ENCODE data around the gene RIPOR3.

The RIPOR3 gene

GRCh38 chr20:50726955-50727791 lies 35.8 kb upstream of the RIPOR3 start:
- H2AFZ ChIP-seq (ENCODE audit: low read length), result no peak overlapping the region
- peaks cover 9% of the 10 kb centered on the region for H3K4me1 ChIP-seq (ENCODE audit: insufficient read depth, low read length, severe bottlenecking)
- H3K4me2 ChIP-seq (ENCODE audit: low read length), result no peak overlapping the region
- no peaks in the 10 kb centered on the region for H3K27me3 ChIP-seq (ENCODE audit: insufficient read depth, low read length)
- H3K27ac ChIP-seq (ENCODE audit: low read depth, low read length, poor library complexity, severe bottlenecking), result no peak overlapping the region
- TF ChIP-seq, protein P1, sequence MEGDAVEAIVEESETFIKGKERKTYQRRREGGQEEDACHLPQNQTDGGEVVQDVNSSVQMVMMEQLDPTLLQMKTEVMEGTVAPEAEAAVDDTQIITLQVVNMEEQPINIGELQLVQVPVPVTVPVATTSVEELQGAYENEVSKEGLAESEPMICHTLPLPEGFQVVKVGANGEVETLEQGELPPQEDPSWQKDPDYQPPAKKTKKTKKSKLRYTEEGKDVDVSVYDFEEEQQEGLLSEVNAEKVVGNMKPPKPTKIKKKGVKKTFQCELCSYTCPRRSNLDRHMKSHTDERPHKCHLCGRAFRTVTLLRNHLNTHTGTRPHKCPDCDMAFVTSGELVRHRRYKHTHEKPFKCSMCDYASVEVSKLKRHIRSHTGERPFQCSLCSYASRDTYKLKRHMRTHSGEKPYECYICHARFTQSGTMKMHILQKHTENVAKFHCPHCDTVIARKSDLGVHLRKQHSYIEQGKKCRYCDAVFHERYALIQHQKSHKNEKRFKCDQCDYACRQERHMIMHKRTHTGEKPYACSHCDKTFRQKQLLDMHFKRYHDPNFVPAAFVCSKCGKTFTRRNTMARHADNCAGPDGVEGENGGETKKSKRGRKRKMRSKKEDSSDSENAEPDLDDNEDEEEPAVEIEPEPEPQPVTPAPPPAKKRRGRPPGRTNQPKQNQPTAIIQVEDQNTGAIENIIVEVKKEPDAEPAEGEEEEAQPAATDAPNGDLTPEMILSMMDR (IDR thresholded peaks at IDR 0.05; ENCODE audit: low read length), result no peak
- TF ChIP-seq EZH2 (IDR thresholded peaks at IDR 0.05; ENCODE audit: borderline replicate concordance, low read length), result no peak
- no peaks in the 10 kb centered on the region for H4K20me1 ChIP-seq (ENCODE audit: insufficient read depth, low read length)
- peaks cover 4% of the 10 kb centered on the region; the same call in 1 of the 2 replicates for H3K79me2 ChIP-seq (ENCODE audit: insufficient read depth, low read length)
- H3K9me3 ChIP-seq (ENCODE audit: low read length), result no peaks in the 10 kb centered on the region
- no peaks in the 10 kb centered on the region for H3K9me2 ChIP-seq (ENCODE audit: low read depth, low read length)
- H3K4me3 ChIP-seq (ENCODE audit: low read depth, low read length, poor library complexity, severe bottlenecking), result no peak overlapping the region
- no peaks in the 10 kb centered on the region for H3F3A ChIP-seq (ENCODE audit: insufficient read depth, low read length)
- no peak overlapping the region for H3K9ac ChIP-seq (ENCODE audit: low read length)
- H3K36me3 ChIP-seq (ENCODE audit: insufficient read depth, low read length), result no peaks in the 10 kb centered on the region

DNA sequence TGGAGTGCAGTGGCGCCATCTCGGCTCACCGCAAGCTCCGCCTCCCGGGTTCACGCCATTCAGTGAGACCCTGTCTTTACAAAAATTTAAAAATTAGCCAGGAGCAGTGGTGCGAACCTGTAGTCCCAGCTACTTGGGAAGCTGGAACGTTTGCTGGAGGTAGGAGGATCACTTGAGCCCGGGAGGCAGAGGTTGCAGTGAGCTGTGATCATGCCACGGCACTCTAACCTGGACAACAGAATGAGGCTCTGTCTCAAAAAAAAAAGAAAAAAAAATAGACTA lies 34.3 kb upstream of the RIPOR3 start:
- Histone ChIP-seq H4K20me1 (ENCODE audit: insufficient read depth, low read length) (no peaks in the 10 kb centered on the region), H3K9me2 (ENCODE audit: low read depth, low read length) (no peaks in the 10 kb centered on the region), H3K9ac (ENCODE audit: low read length) (no peak overlapping the region), H3K79me2 (ENCODE audit: insufficient read depth, low read length) (no peaks in the 10 kb centered on the region), H3K27me3 (ENCODE audit: insufficient read depth, low read length) (no peaks in the 10 kb centered on the region), H3K27ac (ENCODE audit: low read depth, low read length, poor library complexity, severe bottlenecking) (no peak overlapping the region), H3K4me2 (ENCODE audit: low read length) (no peak overlapping the region), H3K9me3 (ENCODE audit: low read length) (no peaks in the 10 kb centered on the region), H3K4me3 (ENCODE audit: low read depth, low read length, poor library complexity, severe bottlenecking) (no peak overlapping the region), H3K4me1 (ENCODE audit: insufficient read depth, low read length, severe bottlenecking) (peaks cover 8% of the 10 kb centered on the region), H3F3A (ENCODE audit: insufficient read depth, low read length) (no peaks in the 10 kb centered on the region), H3K36me3 (ENCODE audit: insufficient read depth, low read length) (no peaks in the 10 kb centered on the region), H2AFZ (ENCODE audit: low read length) (no peak overlapping the region)
- no peak for TF ChIP-seq EZH2 (IDR thresholded peaks at IDR 0.05; ENCODE audit: borderline replicate concordance, low read length)
- TF ChIP-seq, protein P1 (IDR thresholded peaks at IDR 0.05; ENCODE audit: low read length), result no peak

GRCh38 chr20:50724851-50725723 lies 33.7 kb upstream of the RIPOR3 start:
- H3F3A ChIP-seq (ENCODE audit: insufficient read depth, low read length), result no peaks in the 10 kb centered on the region

More at GRCh38 chr20:50724851-50725723, 33.7 kb upstream of the RIPOR3 start:
- H3K9me3 ChIP-seq (ENCODE audit: low read length), result no peaks in the 10 kb centered on the region
- H4K20me1 ChIP-seq (ENCODE audit: insufficient read depth, low read length), result no peaks in the 10 kb centered on the region
- H3K4me1 ChIP-seq (ENCODE audit: insufficient read depth, low read length, severe bottlenecking), result peaks cover 3% of the 10 kb centered on the region
- no peak overlapping the region for H3K4me3 ChIP-seq (ENCODE audit: low read depth, low read length, poor library complexity, severe bottlenecking)
- TF ChIP-seq, protein P1 (IDR thresholded peaks at IDR 0.05; ENCODE audit: low read length), result no peak
- no peak for TF ChIP-seq EZH2 (IDR thresholded peaks at IDR 0.05; ENCODE audit: borderline replicate concordance, low read length)
- H3K27ac ChIP-seq (ENCODE audit: low read depth, low read length, poor library complexity, severe bottlenecking), result no peak overlapping the region
- no peaks in the 10 kb centered on the region for H3K36me3 ChIP-seq (ENCODE audit: insufficient read depth, low read length)
- H3K79me2 ChIP-seq (ENCODE audit: insufficient read depth, low read length), result no peaks in the 10 kb centered on the region
- H3K27me3 ChIP-seq (ENCODE audit: insufficient read depth, low read length), result no peaks in the 10 kb centered on the region
- H3K4me2 ChIP-seq (ENCODE audit: low read length), result no peak overlapping the region
- H3K9me2 ChIP-seq (ENCODE audit: low read depth, low read length), result no peaks in the 10 kb centered on the region
- no peak overlapping the region for H2AFZ ChIP-seq (ENCODE audit: low read length)
- H3K9ac ChIP-seq (ENCODE audit: low read length), result no peak overlapping the region
